Stimulated activated memory B cell treated with anti-CD40 and anti-IgM and Interleukin-4, amounts not matched to agents 10 μg/mL and 1 μg/mL and 100 μg/mL, for 72 hours (primary cell): Measurements from ENCODE around the gene CGRRF1.

Experiments used
- ATAC-seq: fragments of 150-1000 bp; cut with Tn5 transposase; 2 replicates; pipeline ENCODE4 v1.10.0; 2021
- H3K27ac Mint-ChIP-seq: one replicate; pipeline ENCODE4 v1.8.0; 2022; ENCODE audit warnings: mild to moderate bottlenecking, mixed read lengths
- H3K27me3 Mint-ChIP-seq: one replicate; pipeline ENCODE4 v1.8.0; 2022; ENCODE audit warnings: mixed read lengths
- H3K36me3 Mint-ChIP-seq: one replicate; pipeline ENCODE4 v1.8.0; 2022; ENCODE audit warnings: mixed read lengths
- H3K4me1 Mint-ChIP-seq: one replicate; pipeline ENCODE4 v1.8.0; 2022; ENCODE audit warnings: mixed read lengths
- H3K4me3 Mint-ChIP-seq: one replicate; pipeline ENCODE4 v1.8.0; 2022; ENCODE audit warnings: mild to moderate bottlenecking, moderate library complexity, mixed read lengths
- H3K9me3 Mint-ChIP-seq: one replicate; pipeline ENCODE4 v1.8.0; 2022; ENCODE audit warnings: mixed read lengths

CGRRF1 gene

GRCh38 chr14:54509546-54510501, at the start of gene CGRRF1:
TSS of gene CGRRF1 (plus strand) at chr14:54509906. CDS start at chr14:54509960, 54 bp downstream.
- Mint-ChIP-seq H3K4me1 (peaks cover 45% of the 10 kb centered on the region), H3K27ac (peak within 1 kb of the TSS; percentile 95), H3K36me3 (peaks cover 14% of the 10 kb centered on the region), H3K4me3 (peak within 1 kb of the TSS; percentile 100), H3K27me3 (no peaks in the 10 kb centered on the region), H3K9me3 (no peaks in the 10 kb centered on the region)
- peak; percentile 100 for ATAC-seq

- peaks cover 17% of the 10 kb centered on the region for H3K9me3 Mint-ChIP-seq
- H3K4me3 Mint-ChIP-seq: no peak overlapping the region
- H3K36me3 Mint-ChIP-seq: peaks cover 7% of the 10 kb centered on the region
- ATAC-seq: no peak
- no peaks in the 10 kb centered on the region for H3K4me1 Mint-ChIP-seq
- H3K27me3 Mint-ChIP-seq: no peaks in the 10 kb centered on the region
- H3K27ac Mint-ChIP-seq: no peak overlapping the region
Measured at GRCh38 chr14:54462048-54462447, 47.7 kb upstream of the CGRRF1 start.

- no peaks in the 10 kb centered on the region for H3K4me1 Mint-ChIP-seq
- no peak overlapping the region for H3K27ac Mint-ChIP-seq
- peaks cover 24% of the 10 kb centered on the region for H3K36me3 Mint-ChIP-seq
- H3K27me3 Mint-ChIP-seq: no peaks in the 10 kb centered on the region
- peaks cover 7% of the 10 kb centered on the region for H3K9me3 Mint-ChIP-seq
- no peak for ATAC-seq
- no peak overlapping the region for H3K4me3 Mint-ChIP-seq
Measured at GRCh38 chr14:54465654-54466053, 44.1 kb upstream of the CGRRF1 start.

- peaks cover 7% of the 10 kb centered on the region for H3K9me3 Mint-ChIP-seq
- no peak for ATAC-seq
- H3K27me3 Mint-ChIP-seq: no peaks in the 10 kb centered on the region
- no peak overlapping the region for H3K4me3 Mint-ChIP-seq
- peaks cover 33% of the 10 kb centered on the region for H3K36me3 Mint-ChIP-seq
- H3K4me1 Mint-ChIP-seq: no peaks in the 10 kb centered on the region
- no peak overlapping the region for H3K27ac Mint-ChIP-seq
Measured at GRCh38 chr14:54467280-54467679, 42.4 kb upstream of the CGRRF1 start.

- no peaks in the 10 kb centered on the region for H3K4me1 Mint-ChIP-seq
- H3K4me3 Mint-ChIP-seq: no peak overlapping the region
- ATAC-seq: no peak
- H3K9me3 Mint-ChIP-seq: peaks cover 7% of the 10 kb centered on the region
- H3K36me3 Mint-ChIP-seq: peaks cover 58% of the 10 kb centered on the region
- no peaks in the 10 kb centered on the region for H3K27me3 Mint-ChIP-seq
- H3K27ac Mint-ChIP-seq: no peak overlapping the region
Measured at GRCh38 chr14:54470701-54471100, 39.0 kb upstream of the CGRRF1 start.

- peaks cover 7% of the 10 kb centered on the region for H3K9me3 Mint-ChIP-seq
- no peak for ATAC-seq
- peaks cover 68% of the 10 kb centered on the region for H3K36me3 Mint-ChIP-seq
- no peaks in the 10 kb centered on the region for H3K4me1 Mint-ChIP-seq
- H3K27ac Mint-ChIP-seq: no peak overlapping the region
- H3K4me3 Mint-ChIP-seq: no peak overlapping the region
- H3K27me3 Mint-ChIP-seq: no peaks in the 10 kb centered on the region
Measured at GRCh38 chr14:54471641-54472040, 38.1 kb upstream of the CGRRF1 start.

GRCh38 chr14:54472315-54472714, 37.4 kb upstream of the CGRRF1 start:
- Mint-ChIP-seq H3K27ac (no peak overlapping the region), H3K36me3 (peaks cover 65% of the 10 kb centered on the region)
- no peak for ATAC-seq

GRCh38 chr14:54474232-54474793, 35.4 kb upstream of the CGRRF1 start:
- peaks cover 70% of the 10 kb centered on the region for H3K36me3 Mint-ChIP-seq
- no peak overlapping the region for H3K27ac Mint-ChIP-seq
- no peaks in the 10 kb centered on the region for H3K4me1 Mint-ChIP-seq
- no peak overlapping the region for H3K4me3 Mint-ChIP-seq
- H3K27me3 Mint-ChIP-seq: no peaks in the 10 kb centered on the region
- no peaks in the 10 kb centered on the region for H3K9me3 Mint-ChIP-seq
- ATAC-seq: no peak

More at GRCh38 chr14:54472315-54472714, 37.4 kb upstream of the CGRRF1 start:
- Mint-ChIP-seq H3K4me1 (no peaks in the 10 kb centered on the region), H3K9me3 (peaks cover 6% of the 10 kb centered on the region), H3K4me3 (no peak overlapping the region), H3K27me3 (no peaks in the 10 kb centered on the region)

- Mint-ChIP-seq H3K9me3 (no peaks in the 10 kb centered on the region), H3K27ac (no peak overlapping the region), H3K27me3 (no peaks in the 10 kb centered on the region), H3K4me1 (no peaks in the 10 kb centered on the region), H3K36me3 (peaks cover 62% of the 10 kb centered on the region), H3K4me3 (no peak overlapping the region)
- ATAC-seq: no peak
Measured at GRCh38 chr14:54475187-54475899, 34.4 kb upstream of the CGRRF1 start.

GRCh38 chr14:54475911-54476310, 33.8 kb upstream of the CGRRF1 start:
- peaks cover 58% of the 10 kb centered on the region for H3K36me3 Mint-ChIP-seq

GRCh38 chr14:54478636-54479215, 31.0 kb upstream of the CGRRF1 start:
- Mint-ChIP-seq H3K9me3 (peaks cover 2% of the 10 kb centered on the region), H3K4me3 (no peak overlapping the region), H3K27me3 (no peaks in the 10 kb centered on the region), H3K27ac (no peak overlapping the region), H3K4me1 (peaks cover 17% of the 10 kb centered on the region), H3K36me3 (peaks cover 53% of the 10 kb centered on the region)
- ATAC-seq: no peak

More at GRCh38 chr14:54475911-54476310, 33.8 kb upstream of the CGRRF1 start:
- Mint-ChIP-seq H3K4me3 (no peak overlapping the region), H3K9me3 (no peaks in the 10 kb centered on the region), H3K4me1 (no peaks in the 10 kb centered on the region), H3K27ac (no peak overlapping the region), H3K27me3 (no peaks in the 10 kb centered on the region)
- no peak for ATAC-seq

GRCh38 chr14:54480830-54481562, 28.7 kb upstream of the CGRRF1 start:
- H3K27ac Mint-ChIP-seq: no peak overlapping the region
- no peak overlapping the region for H3K4me3 Mint-ChIP-seq
- H3K36me3 Mint-ChIP-seq: peaks cover 36% of the 10 kb centered on the region

GRCh38 chr14:54481695-54482094, 28.0 kb upstream of the CGRRF1 start:
- peaks cover 2% of the 10 kb centered on the region for H3K9me3 Mint-ChIP-seq
- no peaks in the 10 kb centered on the region for H3K27me3 Mint-ChIP-seq
- H3K4me1 Mint-ChIP-seq: peaks cover 47% of the 10 kb centered on the region
- peaks cover 36% of the 10 kb centered on the region for H3K36me3 Mint-ChIP-seq
- no peak overlapping the region for H3K4me3 Mint-ChIP-seq
- H3K27ac Mint-ChIP-seq: no peak overlapping the region
- no peak for ATAC-seq

More at GRCh38 chr14:54480830-54481562, 28.7 kb upstream of the CGRRF1 start:
- no peak for ATAC-seq
- peaks cover 2% of the 10 kb centered on the region for H3K9me3 Mint-ChIP-seq
- H3K4me1 Mint-ChIP-seq: peaks cover 40% of the 10 kb centered on the region
- H3K27me3 Mint-ChIP-seq: no peaks in the 10 kb centered on the region

GRCh38 chr14:54483073-54483745, 26.5 kb upstream of the CGRRF1 start:
- Mint-ChIP-seq H3K27me3 (no peaks in the 10 kb centered on the region), H3K27ac (peak overlapping the region; percentile 92), H3K9me3 (peaks cover 2% of the 10 kb centered on the region), H3K4me3 (peak overlapping the region; percentile 61), H3K36me3 (peaks cover 33% of the 10 kb centered on the region), H3K4me1 (peaks cover 62% of the 10 kb centered on the region)
- ATAC-seq: peak; percentile 69
